HFFc6 (cell line): ENCODE data around the gene SLC25A21. TPM values are rescaled to one million over a fixed set of nuclear protein-coding genes. Genes with fewer than 3 reads are reported as not detected.

ENCODE experiments used
- DNase-seq: peaks from one replicate; pipeline ENCODE4 v3.0.0-alpha.2; 2018
- H3K27ac Mint-ChIP-seq: 2 replicates; pipeline ENCODE4 v1.8.0; 2020; ENCODE audit warnings: mild to moderate bottlenecking, mixed read lengths
- H3K27me3 Mint-ChIP-seq: 2 replicates; pipeline ENCODE4 v1.8.0; 2021; ENCODE audit warnings: mild to moderate bottlenecking, moderate library complexity, mixed read lengths; ENCODE audit not compliant: insufficient read depth
- H3K36me3 Mint-ChIP-seq: 2 replicates; pipeline ENCODE4 v1.8.0; 2021; ENCODE audit warnings: low read depth, mixed read lengths
- H3K4me1 Mint-ChIP-seq: 2 replicates; pipeline ENCODE4 v1.8.0; 2020; ENCODE audit warnings: low read depth, mixed read lengths
- H3K4me3 Mint-ChIP-seq: 2 replicates; pipeline ENCODE4 v1.8.0; 2020; ENCODE audit warnings: mild to moderate bottlenecking, moderate library complexity, mixed read lengths
- H3K9me3 Mint-ChIP-seq: 2 replicates; pipeline ENCODE4 v1.8.0; 2020; ENCODE audit warnings: mild to moderate bottlenecking, mixed read lengths
- total RNA-seq, 6 experiments: library from RNA; stranded (reverse); fragmentation: NEBNext Ultra II Directional; extraction: Animal tissue kit (Norgen Biotek cat#: 25700); gene quantifications; 2 replicates in 1 of 6; 3 replicates in 5 of 6; pipeline ENCODE4 v1.2.3, GENCODE V29; 2021
- TF ChIP-seq, protein P1 (sequence below): fragments of 200-600 bp; sonication (generic); IDR thresholded peaks from 2 replicates; pipeline ENCODE4 v1.5.0; 2021; ENCODE audit warnings: antibody characterized with exemption, mild to moderate bottlenecking

Gene SLC25A21
- total RNA-seq, 6 experiments from 2014 or later, result 0.33 to 1.1 (median 0.47) TPM

- DNase-seq, result no peak
- H3K9me3 Mint-ChIP-seq, result no peaks in the 10 kb centered on the region; the same call in 1 of the 2 replicates
- H3K4me3 Mint-ChIP-seq, result no peak overlapping the region
- TF ChIP-seq, protein P1, sequence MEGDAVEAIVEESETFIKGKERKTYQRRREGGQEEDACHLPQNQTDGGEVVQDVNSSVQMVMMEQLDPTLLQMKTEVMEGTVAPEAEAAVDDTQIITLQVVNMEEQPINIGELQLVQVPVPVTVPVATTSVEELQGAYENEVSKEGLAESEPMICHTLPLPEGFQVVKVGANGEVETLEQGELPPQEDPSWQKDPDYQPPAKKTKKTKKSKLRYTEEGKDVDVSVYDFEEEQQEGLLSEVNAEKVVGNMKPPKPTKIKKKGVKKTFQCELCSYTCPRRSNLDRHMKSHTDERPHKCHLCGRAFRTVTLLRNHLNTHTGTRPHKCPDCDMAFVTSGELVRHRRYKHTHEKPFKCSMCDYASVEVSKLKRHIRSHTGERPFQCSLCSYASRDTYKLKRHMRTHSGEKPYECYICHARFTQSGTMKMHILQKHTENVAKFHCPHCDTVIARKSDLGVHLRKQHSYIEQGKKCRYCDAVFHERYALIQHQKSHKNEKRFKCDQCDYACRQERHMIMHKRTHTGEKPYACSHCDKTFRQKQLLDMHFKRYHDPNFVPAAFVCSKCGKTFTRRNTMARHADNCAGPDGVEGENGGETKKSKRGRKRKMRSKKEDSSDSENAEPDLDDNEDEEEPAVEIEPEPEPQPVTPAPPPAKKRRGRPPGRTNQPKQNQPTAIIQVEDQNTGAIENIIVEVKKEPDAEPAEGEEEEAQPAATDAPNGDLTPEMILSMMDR, result no peak
- H3K27ac Mint-ChIP-seq, result no peak overlapping the region
- H3K27me3 Mint-ChIP-seq, result no peaks in the 10 kb centered on the region; the same call in none of the 2 replicates
- H3K36me3 Mint-ChIP-seq, result no peaks in the 10 kb centered on the region
- no peaks in the 10 kb centered on the region for H3K4me1 Mint-ChIP-seq
Observed at GRCh38 chr14:36847366-36847765, 325.0 kb downstream of the SLC25A21 start.

DNA sequence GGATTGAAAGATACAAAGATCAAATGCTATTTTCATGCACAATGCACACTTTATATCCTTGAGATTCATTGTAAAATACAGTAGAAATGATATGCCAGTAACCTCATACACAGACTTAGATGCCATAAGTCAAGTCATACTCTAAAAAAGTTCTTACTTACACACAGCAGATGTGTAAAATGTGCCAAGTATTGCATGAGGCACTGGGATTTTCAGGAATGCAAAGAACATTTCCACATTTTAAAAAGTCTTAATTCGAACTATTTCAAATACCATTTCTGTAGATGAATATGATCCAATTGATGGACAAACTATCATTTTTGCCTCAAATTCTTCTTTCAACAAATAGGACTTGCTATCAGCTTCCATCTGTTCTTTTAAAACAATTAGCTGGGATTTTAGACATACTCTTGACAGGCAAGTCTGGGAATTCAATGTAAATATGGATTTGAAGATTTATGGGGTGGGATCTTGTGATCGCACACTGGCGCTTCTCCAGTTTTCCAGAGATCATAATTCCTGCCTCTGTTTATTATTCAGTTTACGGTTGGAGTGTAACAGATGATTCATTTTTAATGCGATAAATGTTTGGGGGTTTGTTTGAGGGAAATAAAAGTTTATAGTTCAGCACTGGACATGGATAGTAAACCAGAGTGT, 326.9 kb downstream of the SLC25A21 start:
- Mint-ChIP-seq H3K4me1 (no peaks in the 10 kb centered on the region), H3K36me3 (no peaks in the 10 kb centered on the region), H3K27ac (no peak overlapping the region), H3K9me3 (no peaks in the 10 kb centered on the region; the same call in 1 of the 2 replicates), H3K27me3 (no peaks in the 10 kb centered on the region; the same call in none of the 2 replicates), H3K4me3 (no peak overlapping the region)
- no peak for DNase-seq
- TF ChIP-seq, protein P1, result no peak

- Mint-ChIP-seq H3K4me1 (no peaks in the 10 kb centered on the region), H3K9me3 (no peaks in the 10 kb centered on the region; the same call in 1 of the 2 replicates), H3K36me3 (no peaks in the 10 kb centered on the region), H3K27ac (0 out of 2 replicates have a peak overlapping the region, but pooled peaks have one; percentile 27), H3K27me3 (no peaks in the 10 kb centered on the region; the same call in none of the 2 replicates), H3K4me3 (no peak overlapping the region)
- TF ChIP-seq, protein P1, result no peak
- no peak for DNase-seq
Observed at GRCh38 chr14:36844443-36845195, 327.8 kb downstream of the SLC25A21 start.

- Mint-ChIP-seq H3K9me3 (no peaks in the 10 kb centered on the region; the same call in 1 of the 2 replicates), H3K4me1 (no peaks in the 10 kb centered on the region), H3K36me3 (no peaks in the 10 kb centered on the region), H3K27ac (no peak overlapping the region), H3K27me3 (no peaks in the 10 kb centered on the region; the same call in none of the 2 replicates), H3K4me3 (no peak overlapping the region)
- DNase-seq, result no peak
- TF ChIP-seq, protein P1, result no peak
Observed at GRCh38 chr14:36843410-36843809, 329.0 kb downstream of the SLC25A21 start.

GRCh38 chr14:36835128-36835527, 337.3 kb downstream of the SLC25A21 start:
- no peaks in the 10 kb centered on the region for H3K36me3 Mint-ChIP-seq
- no peaks in the 10 kb centered on the region for H3K4me1 Mint-ChIP-seq
- H3K4me3 Mint-ChIP-seq, result no peak overlapping the region
- peaks cover 6% of the 10 kb centered on the region; the same call in 1 of the 2 replicates for H3K9me3 Mint-ChIP-seq
- TF ChIP-seq, protein P1, result no peak
- no peaks in the 10 kb centered on the region for H3K27me3 Mint-ChIP-seq
- no peak overlapping the region for H3K27ac Mint-ChIP-seq
- no peak for DNase-seq
